Measurements from ENCODE around the gene PBX4. TPM values are rescaled to one million over a fixed set of nuclear protein-coding genes. Genes with fewer than 3 reads are reported as not detected.

The PBX4 gene
- total RNA-seq: not detected in 2 replicates

GRCh38 chr19:19618219-19619051, at the start of gene PBX4:
Gene PBX4 (minus strand): TSS chr19:19618687. CDS start chr19:19618629, 58 bp downstream.

GRCh38 chr19:19663256-19664120, 45.0 kb upstream of the PBX4 start, which contains the start of gene ATP13A1:
Gene ATP13A1 (minus strand): TSS chr19:19663676. CDS start chr19:19663666, 10 bp downstream.

GRCh38 chr19:19643158-19644053, 24.9 kb upstream of the PBX4 start, which contains the start of gene GMIP:
Gene GMIP (minus strand): TSS chr19:19643657. CDS start chr19:19643529, 128 bp downstream.

GRCh38 chr19:19627621-19628500, 9.4 kb upstream of the PBX4 start, which contains the start of gene LPAR2:
Gene LPAR2 (minus strand): TSS chr19:19628220. CDS start chr19:19627275, 945 bp downstream.

GRCh38 chr19:19538061-19538784, 80.3 kb downstream of the PBX4 start, which contains the start of gene CILP2:
Gene CILP2 (plus strand): TSS chr19:19538265. CDS start chr19:19538350, 85 bp downstream.

GRCh38 chr19:19528721-19529490, 89.6 kb downstream of the PBX4 start, which contains the start of gene YJEFN3:
Gene YJEFN3 (plus strand): TSS chr19:19528911. CDS start chr19:19528933, 22 bp downstream.

GRCh38 chr19:19515642-19516519, 102.6 kb downstream of the PBX4 start, which contains the start of gene NDUFA13:
Gene NDUFA13 (plus strand): TSS chr19:19516225. CDS start chr19:19516239, 14 bp downstream.

GRCh38 chr19:19514881-19515641, 103.4 kb downstream of the PBX4 start, which contains the start of gene TSSK6:
Gene TSSK6 (minus strand): TSS chr19:19515548. CDS start chr19:19515427, 121 bp downstream.

Other genes starting within 250 kb of the PBX4 start
- gene GATAD2A, start 213.0 kb downstream of the PBX4 start, total RNA-seq: 37.8 and 56.0 TPM in 2 replicates
- 0.69 and 1.9 TPM in 2 replicates for gene TSSK6, start 103.1 kb downstream of the PBX4 start, total RNA-seq
- gene NDUFA13, start 102.5 kb downstream of the PBX4 start, total RNA-seq: 50.6 and 103 TPM in 2 replicates
- 0.15 and 0.25 TPM in 2 replicates for gene YJEFN3, start 89.8 kb downstream of the PBX4 start, total RNA-seq
- 0.31 and 0.64 TPM in 2 replicates for gene CILP2, start 80.4 kb downstream of the PBX4 start, total RNA-seq
- 0.81 and 2.0 TPM in 2 replicates for gene LPAR2, start 9.5 kb upstream of the PBX4 start, total RNA-seq
- gene GMIP, start 25.0 kb upstream of the PBX4 start, total RNA-seq: 4.1 TPM in 2 replicates
- 82.7 and 319 TPM in 2 replicates for gene ATP13A1, start 45.0 kb upstream of the PBX4 start, total RNA-seq
- gene ZNF101, start 50.2 kb upstream of the PBX4 start, total RNA-seq: 2.6 and 4.2 TPM in 2 replicates
- gene ZNF14, start 114.4 kb upstream of the PBX4 start, total RNA-seq: 2.1 and 3.6 TPM in 2 replicates
- 8.5 and 12.8 TPM in 2 replicates for gene ZNF506, start 203.1 kb upstream of the PBX4 start, total RNA-seq
- 3.4 and 7.3 TPM in 2 replicates for gene ZNF253, start 247.2 kb upstream of the PBX4 start, total RNA-seq

Data from cardiac ventricle fibroblast (primary cell).